ENCODE results near the gene TNF. TPM values are rescaled to one million over a fixed set of nuclear protein-coding genes. Genes with fewer than 3 reads are reported as not detected.

TNF gene
- total and polyA plus RNA-seq, 3 donors from 2014 or later, result 0.24 to 1.1 (median 0.31) TPM

DNA sequence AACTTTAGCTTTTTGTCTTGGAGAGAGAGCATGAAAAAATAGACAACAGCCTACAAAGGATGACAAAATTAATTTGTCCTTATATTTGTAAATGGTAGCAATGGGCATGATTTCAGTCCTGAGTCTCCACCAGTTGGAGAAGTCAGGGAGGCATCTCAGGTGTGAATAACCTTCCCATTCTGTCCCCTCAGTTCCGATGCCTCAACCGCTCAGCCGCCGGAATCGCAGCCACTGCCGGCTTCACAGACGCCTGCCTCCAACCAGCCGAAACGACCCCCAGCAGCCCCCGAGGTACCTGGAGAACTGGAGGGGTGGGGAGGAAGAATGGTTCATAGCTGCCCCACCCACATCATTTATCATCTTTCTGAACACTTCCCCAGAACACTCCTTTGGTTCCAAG is 48.7 kb downstream of the TNF start:
- TF ChIP-seq, protein P1, sequence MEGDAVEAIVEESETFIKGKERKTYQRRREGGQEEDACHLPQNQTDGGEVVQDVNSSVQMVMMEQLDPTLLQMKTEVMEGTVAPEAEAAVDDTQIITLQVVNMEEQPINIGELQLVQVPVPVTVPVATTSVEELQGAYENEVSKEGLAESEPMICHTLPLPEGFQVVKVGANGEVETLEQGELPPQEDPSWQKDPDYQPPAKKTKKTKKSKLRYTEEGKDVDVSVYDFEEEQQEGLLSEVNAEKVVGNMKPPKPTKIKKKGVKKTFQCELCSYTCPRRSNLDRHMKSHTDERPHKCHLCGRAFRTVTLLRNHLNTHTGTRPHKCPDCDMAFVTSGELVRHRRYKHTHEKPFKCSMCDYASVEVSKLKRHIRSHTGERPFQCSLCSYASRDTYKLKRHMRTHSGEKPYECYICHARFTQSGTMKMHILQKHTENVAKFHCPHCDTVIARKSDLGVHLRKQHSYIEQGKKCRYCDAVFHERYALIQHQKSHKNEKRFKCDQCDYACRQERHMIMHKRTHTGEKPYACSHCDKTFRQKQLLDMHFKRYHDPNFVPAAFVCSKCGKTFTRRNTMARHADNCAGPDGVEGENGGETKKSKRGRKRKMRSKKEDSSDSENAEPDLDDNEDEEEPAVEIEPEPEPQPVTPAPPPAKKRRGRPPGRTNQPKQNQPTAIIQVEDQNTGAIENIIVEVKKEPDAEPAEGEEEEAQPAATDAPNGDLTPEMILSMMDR (IDR thresholded peaks at IDR 0.05), result no peak
- H3K9me3 ChIP-seq, result no peaks in the 10 kb centered on the region
- no peak for DNase-seq
- H3K27me3 ChIP-seq, result no peaks in the 10 kb centered on the region
- H3K36me3 ChIP-seq (ENCODE audit: low read depth, missing control alignments), result no peaks in the 10 kb centered on the region
- intact Hi-C loops (cut with DNase I; ENCODE audit: low total_unique reads), result no loop called here
- WGBS, 2 donors, result 87 to 88% methylated on average over 10 of the region's 10 CpGs
- no peak overlapping the region for H3K27ac ChIP-seq
- peaks cover 15% of the 10 kb centered on the region for H3K4me1 ChIP-seq
- H3K4me3 ChIP-seq, result no peak overlapping the region

DNA sequence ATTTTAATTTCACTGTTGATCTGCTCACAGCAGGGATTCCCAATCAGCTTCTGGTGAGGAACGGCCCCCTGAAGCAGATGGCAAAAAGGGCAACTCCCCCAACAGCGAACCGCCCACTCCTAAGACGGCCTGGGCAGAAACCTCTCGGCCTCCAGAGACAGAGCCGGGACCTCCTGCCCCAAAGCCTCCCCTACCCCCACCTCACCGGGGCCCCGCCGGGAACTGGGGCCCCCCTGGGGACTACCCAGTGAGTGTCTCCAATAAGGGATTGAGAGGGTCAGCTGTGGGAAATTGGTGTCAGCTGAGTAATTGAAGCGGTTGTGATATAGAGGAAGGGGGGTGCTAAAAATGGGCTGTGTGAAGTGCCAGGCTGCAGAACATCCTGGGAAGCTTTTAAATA is 51.6 kb downstream of the TNF start:
- Histone ChIP-seq H3K36me3 (ENCODE audit: low read depth, missing control alignments) (peaks cover 3% of the 10 kb centered on the region), H3K4me1 (peaks cover 9% of the 10 kb centered on the region)

DNA sequence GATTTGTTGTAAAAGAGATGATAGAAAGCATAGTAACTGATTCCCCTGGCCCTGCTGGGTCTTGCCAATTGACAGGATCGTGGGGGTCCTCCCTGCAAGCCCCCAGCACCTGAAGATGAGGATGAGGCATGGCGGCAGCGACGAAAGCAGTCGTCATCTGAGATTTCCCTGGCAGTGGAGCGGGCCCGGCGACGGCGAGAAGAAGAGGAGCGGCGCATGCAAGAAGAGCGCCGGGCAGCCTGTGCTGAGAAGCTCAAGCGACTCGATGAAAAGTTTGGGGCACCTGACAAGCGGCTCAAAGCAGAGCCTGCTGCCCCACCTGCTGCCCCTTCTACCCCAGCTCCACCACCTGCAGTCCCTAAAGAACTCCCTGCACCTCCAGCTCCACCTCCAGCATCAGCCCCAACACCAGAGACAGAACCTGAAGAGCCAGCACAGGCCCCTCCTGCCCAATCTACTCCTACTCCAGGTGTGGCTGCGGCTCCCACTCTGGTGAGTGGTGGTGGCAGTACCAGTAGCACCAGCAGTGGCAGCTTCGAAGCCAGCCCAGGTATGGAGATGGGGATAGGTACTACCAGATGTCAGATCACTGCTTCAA is 52.4 kb downstream of the TNF start:
- peaks cover 3% of the 10 kb centered on the region for H3K4me1 ChIP-seq
- no peaks in the 10 kb centered on the region for H3K27me3 ChIP-seq
- 94 to 100% methylated on average over 3 to 19 of the region's 19 CpGs for WGBS, 2 donors
- H3K36me3 ChIP-seq (ENCODE audit: low read depth, missing control alignments), result peaks cover 3% of the 10 kb centered on the region
- intact Hi-C loops (cut with DNase I; ENCODE audit: low total_unique reads), result no loop called here
- TF ChIP-seq, protein P1 (IDR thresholded peaks at IDR 0.05), result no peak
- no peak for TF ChIP-seq POLR2A (IDR thresholded peaks at IDR 0.05)
- H3K27ac ChIP-seq, result no peak overlapping the region
- no peak overlapping the region for H3K4me3 ChIP-seq
- no peaks in the 10 kb centered on the region for H3K9me3 ChIP-seq
- no peak for DNase-seq

More for the DNA sequence above, 51.6 kb downstream of the TNF start:
- no peaks in the 10 kb centered on the region for H3K27me3 ChIP-seq
- WGBS, 2 donors, result 86 to 94% methylated on average over 9 to 10 of the region's 10 CpGs
- no peak for DNase-seq
- no peak for TF ChIP-seq POLR2A (IDR thresholded peaks at IDR 0.05)
- TF ChIP-seq, protein P1 (IDR thresholded peaks at IDR 0.05), result no peak
- H3K27ac ChIP-seq, result no peak overlapping the region
- H3K9me3 ChIP-seq, result no peaks in the 10 kb centered on the region
- H3K4me3 ChIP-seq, result no peak overlapping the region
- intact Hi-C loops (cut with DNase I; ENCODE audit: low total_unique reads), result no loop called here

Small RNA genes within 50 kb of the gene (small RNA-seq; reads per million reads assigned to genes)
- gene SNORA38, result 27.6 to 30.7 reads per million in 2 donors
- 434 to 581 reads per million in 2 donors for gene SNORD117
- 0 reads per million in 2 donors for gene SNORD84
- gene UQCRHP1, result 0 reads per million in 2 donors

Other genes with a start within 250 kb of the TNF start
Only the 30 nearest of the 34 such genes appear.
- 100 to 1,000 TPM; 425 to 439 TPM for gene HLA-B, start 218.4 kb upstream of the TNF start, total RNA-seq
- 943 TPM for gene HLA-B, start 218.4 kb upstream of the TNF start, polyA plus RNA-seq (ENCODE audit: insufficient read depth, low read depth, low replicate concordance)
- 10 to 100 TPM; 24.7 to 28.2 TPM for gene MICA, start 172.0 kb upstream of the TNF start, total RNA-seq
- 18.2 TPM for gene MICA, start 172.0 kb upstream of the TNF start, polyA plus RNA-seq (ENCODE audit: insufficient read depth, low read depth, low replicate concordance)
- gene MICB, start 77.4 kb upstream of the TNF start, total RNA-seq, result 1 to 10 TPM; 4.4 to 5.4 TPM
- 4.1 TPM for gene MICB, start 77.4 kb upstream of the TNF start, polyA plus RNA-seq (ENCODE audit: insufficient read depth, low read depth, low replicate concordance)
- not detected for gene MCCD1, start 46.6 kb upstream of the TNF start, total RNA-seq
- not detected for gene MCCD1, start 46.6 kb upstream of the TNF start, polyA plus RNA-seq (ENCODE audit: insufficient read depth, low read depth, low replicate concordance)
- 100 to 1,000 TPM; 312 to 360 TPM for gene DDX39B, start 33.6 kb upstream of the TNF start, total RNA-seq
- gene DDX39B, start 33.6 kb upstream of the TNF start, polyA plus RNA-seq (ENCODE audit: insufficient read depth, low read depth, low replicate concordance), result 250 TPM
- 1 to 10 TPM; 3.3 to 6.9 TPM for gene ATP6V1G2, start 29.0 kb upstream of the TNF start, total RNA-seq
- 4.7 TPM for gene ATP6V1G2, start 29.0 kb upstream of the TNF start, polyA plus RNA-seq (ENCODE audit: insufficient read depth, low read depth, low replicate concordance)
- 10 to 100 TPM; 51.2 to 55.3 TPM for gene NFKBIL1, start 28.0 kb upstream of the TNF start, total RNA-seq
- gene NFKBIL1, start 28.0 kb upstream of the TNF start, polyA plus RNA-seq (ENCODE audit: insufficient read depth, low read depth, low replicate concordance), result 25.9 TPM
- 1 to 10 TPM; 1.3 to 2.6 TPM for gene LTA, start 3.3 kb upstream of the TNF start, total RNA-seq
- gene LTA, start 3.3 kb upstream of the TNF start, polyA plus RNA-seq (ENCODE audit: insufficient read depth, low read depth, low replicate concordance), result 2.0 TPM
- 1 to 10 TPM in 1 of 2 donors, not detected in 1; 2.0 TPM for gene LTB, start 6.9 kb downstream of the TNF start, total RNA-seq
- gene LTB, start 6.9 kb downstream of the TNF start, polyA plus RNA-seq (ENCODE audit: insufficient read depth, low read depth, low replicate concordance), result 7.2 TPM
- 1 to 10 TPM in 1 of 2 donors, under 1 TPM in 1; 0.71 to 1.2 TPM for gene LST1, start 10.7 kb downstream of the TNF start, total RNA-seq
- gene LST1, start 10.7 kb downstream of the TNF start, polyA plus RNA-seq (ENCODE audit: insufficient read depth, low read depth, low replicate concordance), result 13.0 TPM
- 1 to 10 TPM in 1 of 2 donors, not detected in 1; 2.6 TPM for gene NCR3, start 17.4 kb downstream of the TNF start, total RNA-seq
- gene NCR3, start 17.4 kb downstream of the TNF start, polyA plus RNA-seq (ENCODE audit: insufficient read depth, low read depth, low replicate concordance), result 1.7 TPM
- gene AIF1, start 39.7 kb downstream of the TNF start, total RNA-seq, result 1 to 10 TPM; 2.9 to 6.3 TPM
- 34.8 TPM for gene AIF1, start 39.7 kb downstream of the TNF start, polyA plus RNA-seq (ENCODE audit: insufficient read depth, low read depth, low replicate concordance)
- gene PRRC2A, start 45.1 kb downstream of the TNF start, total RNA-seq, result 100 to 1,000 TPM; 288 to 301 TPM
- gene PRRC2A, start 45.1 kb downstream of the TNF start, polyA plus RNA-seq (ENCODE audit: insufficient read depth, low read depth, low replicate concordance), result 473 TPM
- 100 to 1,000 TPM; 654 to 710 TPM for gene BAG6, start 77.1 kb downstream of the TNF start, total RNA-seq
- gene BAG6, start 77.1 kb downstream of the TNF start, polyA plus RNA-seq (ENCODE audit: insufficient read depth, low read depth, low replicate concordance), result 861 TPM
- 1 to 10 TPM; 7.5 to 9.8 TPM for gene APOM, start 80.3 kb downstream of the TNF start, total RNA-seq
- 27.9 TPM for gene APOM, start 80.3 kb downstream of the TNF start, polyA plus RNA-seq (ENCODE audit: insufficient read depth, low read depth, low replicate concordance)
- gene C6orf47, start 85.2 kb downstream of the TNF start, total RNA-seq, result 10 to 100 TPM; 13.9 to 17.8 TPM
- 11.9 TPM for gene C6orf47, start 85.2 kb downstream of the TNF start, polyA plus RNA-seq (ENCODE audit: insufficient read depth, low read depth, low replicate concordance)
- 10 to 100 TPM; 34.5 to 46.1 TPM for gene GPANK1, start 89.4 kb downstream of the TNF start, total RNA-seq
- gene GPANK1, start 89.4 kb downstream of the TNF start, polyA plus RNA-seq (ENCODE audit: insufficient read depth, low read depth, low replicate concordance), result 81.3 TPM
- gene CSNK2B, start 90.5 kb downstream of the TNF start, total RNA-seq, result 100 to 1,000 TPM; 397 to 421 TPM
- gene CSNK2B, start 90.5 kb downstream of the TNF start, polyA plus RNA-seq (ENCODE audit: insufficient read depth, low read depth, low replicate concordance), result 523 TPM
- 10 to 100 TPM; 14.0 to 15.9 TPM for gene LY6G5B, start 94.4 kb downstream of the TNF start, total RNA-seq
- gene LY6G5B, start 94.4 kb downstream of the TNF start, polyA plus RNA-seq (ENCODE audit: insufficient read depth, low read depth, low replicate concordance), result 16.3 TPM
- gene LY6G5C, start 105.5 kb downstream of the TNF start, total RNA-seq, result 10 to 100 TPM in 1 of 2 donors, 1 to 10 TPM in 1; 8.7 to 18.3 TPM
- 14.0 TPM for gene LY6G5C, start 105.5 kb downstream of the TNF start, polyA plus RNA-seq (ENCODE audit: insufficient read depth, low read depth, low replicate concordance)
- 10 to 100 TPM; 77.0 to 85.9 TPM for gene ABHD16A, start 127.8 kb downstream of the TNF start, total RNA-seq
- 108 TPM for gene ABHD16A, start 127.8 kb downstream of the TNF start, polyA plus RNA-seq (ENCODE audit: insufficient read depth, low read depth, low replicate concordance)
- gene LY6G6F, start 131.3 kb downstream of the TNF start, total RNA-seq, result not detected
- 0.41 TPM for gene LY6G6F, start 131.3 kb downstream of the TNF start, polyA plus RNA-seq (ENCODE audit: insufficient read depth, low read depth, low replicate concordance)
- gene LY6G6D, start 139.8 kb downstream of the TNF start, total RNA-seq, result not detected
- gene LY6G6D, start 139.8 kb downstream of the TNF start, polyA plus RNA-seq (ENCODE audit: insufficient read depth, low read depth, low replicate concordance), result not detected
- gene LY6G6C, start 146.2 kb downstream of the TNF start, total RNA-seq, result under 1 TPM in 1 of 2 donors, not detected in 1; 0.39 TPM
- 1.4 TPM for gene LY6G6C, start 146.2 kb downstream of the TNF start, polyA plus RNA-seq (ENCODE audit: insufficient read depth, low read depth, low replicate concordance)
- gene MPIG6B, start 147.8 kb downstream of the TNF start, total RNA-seq, result under 1 TPM; 0.74 to 0.94 TPM
- gene MPIG6B, start 147.8 kb downstream of the TNF start, polyA plus RNA-seq (ENCODE audit: insufficient read depth, low read depth, low replicate concordance), result 1.3 TPM
- 10 to 100 TPM; 19.6 to 38.0 TPM for gene DDAH2, start 153.7 kb downstream of the TNF start, total RNA-seq
- gene DDAH2, start 153.7 kb downstream of the TNF start, polyA plus RNA-seq (ENCODE audit: insufficient read depth, low read depth, low replicate concordance), result 50.8 TPM
- 10 to 100 TPM; 35.4 to 93.5 TPM for gene CLIC1, start 161.0 kb downstream of the TNF start, total RNA-seq
- gene CLIC1, start 161.0 kb downstream of the TNF start, polyA plus RNA-seq (ENCODE audit: insufficient read depth, low read depth, low replicate concordance), result 130 TPM
- gene MSH5, start 164.4 kb downstream of the TNF start, total RNA-seq, result 100 to 1,000 TPM in 1 of 2 donors, 10 to 100 TPM in 1; 77.6 to 135 TPM
- 36.2 TPM for gene MSH5, start 164.4 kb downstream of the TNF start, polyA plus RNA-seq (ENCODE audit: insufficient read depth, low read depth, low replicate concordance)
- gene SAPCD1, start 187.1 kb downstream of the TNF start, total RNA-seq, result 10 to 100 TPM; 10.4 to 11.6 TPM
- 5.9 TPM for gene SAPCD1, start 187.1 kb downstream of the TNF start, polyA plus RNA-seq (ENCODE audit: insufficient read depth, low read depth, low replicate concordance)
- 1 to 10 TPM; 3.1 to 6.3 TPM for gene VWA7, start 201.8 kb downstream of the TNF start, total RNA-seq
- gene VWA7, start 201.8 kb downstream of the TNF start, polyA plus RNA-seq (ENCODE audit: insufficient read depth, low read depth, low replicate concordance), result 2.7 TPM

All from testis (tissue), 3 donors.